ENCODE results near the gene RAMACL.

Gene RAMACL

GRCh38 chr6:166587631-166588413 lies 1.3 kb upstream of the RAMACL start:
- Histone ChIP-seq H3K9ac (ENCODE audit: low read length) (no peak overlapping the region), H3K79me2 (ENCODE audit: insufficient read depth, low read length) (no peaks in the 10 kb centered on the region), H3K4me2 (ENCODE audit: low read length) (peak overlapping the region; percentile 40; the same call in 1 of the 2 replicates)

DNA sequence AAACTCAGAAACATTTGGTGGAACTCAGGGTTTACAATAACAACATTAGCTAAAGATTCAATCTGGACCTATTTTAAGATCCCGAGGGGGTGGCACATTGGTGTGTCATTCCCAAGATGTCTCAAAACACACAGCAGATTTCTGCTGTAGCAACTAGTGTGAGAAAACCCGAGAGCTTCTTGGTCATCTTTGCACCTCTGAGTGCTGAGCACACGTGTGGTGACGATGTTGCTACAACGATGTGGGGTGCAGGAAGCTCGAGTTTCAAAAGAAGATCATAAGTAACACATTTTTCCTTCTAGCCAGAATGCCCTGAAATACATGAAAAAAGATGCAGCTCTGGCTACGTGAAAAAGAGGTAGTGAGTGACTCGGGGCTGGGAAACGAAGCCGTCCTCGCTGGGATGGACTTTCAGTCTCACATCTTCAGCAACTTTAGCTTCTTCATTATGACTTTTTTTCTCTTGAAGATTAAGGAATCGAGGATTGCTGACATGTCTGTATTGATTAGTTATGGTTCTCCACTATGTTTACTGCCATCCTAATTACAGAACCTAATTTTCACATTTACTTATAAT lies 1.5 kb downstream of the RAMACL start:
- no peaks in the 10 kb centered on the region for H3K36me3 ChIP-seq (ENCODE audit: insufficient read depth, low read length)
- no peak overlapping the region for H2AFZ ChIP-seq (ENCODE audit: low read length)
- no peaks in the 10 kb centered on the region for H3K27me3 ChIP-seq (ENCODE audit: insufficient read depth, low read length)
- H3K4me3 ChIP-seq (ENCODE audit: low read depth, low read length, poor library complexity, severe bottlenecking): no peak overlapping the region
- no peaks in the 10 kb centered on the region for H3F3A ChIP-seq (ENCODE audit: insufficient read depth, low read length)
- H3K27ac ChIP-seq (ENCODE audit: low read depth, low read length, poor library complexity, severe bottlenecking): no peak overlapping the region
- no peaks in the 10 kb centered on the region for H3K9me3 ChIP-seq (ENCODE audit: low read length)
- peaks cover 29% of the 10 kb centered on the region for H3K4me1 ChIP-seq (ENCODE audit: insufficient read depth, low read length, severe bottlenecking)
- H3K79me2 ChIP-seq (ENCODE audit: insufficient read depth, low read length): no peaks in the 10 kb centered on the region
- no peak overlapping the region for H3K4me2 ChIP-seq (ENCODE audit: low read length)
- H3K9ac ChIP-seq (ENCODE audit: low read length): no peak overlapping the region
- no peak for TF ChIP-seq CTCF (IDR thresholded peaks at IDR 0.05; ENCODE audit: low read length)
- no peak for TF ChIP-seq EZH2 (IDR thresholded peaks at IDR 0.05; ENCODE audit: borderline replicate concordance, low read length)
- no peaks in the 10 kb centered on the region for H4K20me1 ChIP-seq (ENCODE audit: insufficient read depth, low read length)
- no peaks in the 10 kb centered on the region for H3K9me2 ChIP-seq (ENCODE audit: low read depth, low read length)

More at GRCh38 chr6:166587631-166588413, 1.3 kb upstream of the RAMACL start:
- Histone ChIP-seq H3K9me2 (ENCODE audit: low read depth, low read length) (no peaks in the 10 kb centered on the region), H3K27ac (ENCODE audit: low read depth, low read length, poor library complexity, severe bottlenecking) (peak overlapping the region; percentile 70), H3K27me3 (ENCODE audit: insufficient read depth, low read length) (no peaks in the 10 kb centered on the region), H4K20me1 (ENCODE audit: insufficient read depth, low read length) (no peaks in the 10 kb centered on the region), H3K9me3 (ENCODE audit: low read length) (no peaks in the 10 kb centered on the region), H3K36me3 (ENCODE audit: insufficient read depth, low read length) (no peaks in the 10 kb centered on the region), H2AFZ (ENCODE audit: low read length) (no peak overlapping the region), H3K4me1 (ENCODE audit: insufficient read depth, low read length, severe bottlenecking) (peaks cover 29% of the 10 kb centered on the region), H3K4me3 (ENCODE audit: low read depth, low read length, poor library complexity, severe bottlenecking) (no peak overlapping the region), H3F3A (ENCODE audit: insufficient read depth, low read length) (no peaks in the 10 kb centered on the region)
- TF ChIP-seq CTCF (IDR thresholded peaks at IDR 0.05; ENCODE audit: low read length) (no peak), EZH2 (IDR thresholded peaks at IDR 0.05; ENCODE audit: borderline replicate concordance, low read length) (no peak)

DNA sequence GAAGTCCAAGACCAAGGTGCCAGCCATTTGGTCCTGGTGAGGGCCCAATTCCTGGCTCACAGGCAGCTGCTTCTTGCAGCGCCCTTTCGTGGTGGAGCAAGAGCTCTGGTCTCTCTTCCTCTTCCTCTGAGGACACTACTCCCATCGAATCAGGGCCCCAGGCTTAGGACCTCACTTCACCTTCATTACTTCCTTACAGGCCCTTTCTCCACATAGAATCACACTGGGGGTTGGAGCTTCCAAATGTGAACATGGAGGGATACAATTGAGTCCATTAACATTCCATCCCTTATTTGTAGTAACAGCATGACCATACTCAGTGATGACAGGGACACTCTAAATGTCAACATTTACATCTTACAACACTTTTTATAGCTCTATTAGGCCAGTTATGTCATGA lies 2.3 kb downstream of the RAMACL start:
- Histone ChIP-seq H3K9me3 (ENCODE audit: low read length) (no peaks in the 10 kb centered on the region), H3K27ac (ENCODE audit: low read depth, low read length, poor library complexity, severe bottlenecking) (no peak overlapping the region), H3K4me3 (ENCODE audit: low read depth, low read length, poor library complexity, severe bottlenecking) (no peak overlapping the region), H3K79me2 (ENCODE audit: insufficient read depth, low read length) (no peaks in the 10 kb centered on the region), H2AFZ (ENCODE audit: low read length) (no peak overlapping the region), H3K9me2 (ENCODE audit: low read depth, low read length) (no peaks in the 10 kb centered on the region), H3F3A (ENCODE audit: insufficient read depth, low read length) (no peaks in the 10 kb centered on the region), H3K4me1 (ENCODE audit: insufficient read depth, low read length, severe bottlenecking) (peaks cover 23% of the 10 kb centered on the region), H3K27me3 (ENCODE audit: insufficient read depth, low read length) (no peaks in the 10 kb centered on the region), H3K4me2 (ENCODE audit: low read length) (no peak overlapping the region), H3K9ac (ENCODE audit: low read length) (no peak overlapping the region), H3K36me3 (ENCODE audit: insufficient read depth, low read length) (no peaks in the 10 kb centered on the region), H4K20me1 (ENCODE audit: insufficient read depth, low read length) (no peaks in the 10 kb centered on the region)
- TF ChIP-seq CTCF (IDR thresholded peaks at IDR 0.05; ENCODE audit: low read length): no peak
- no peak for TF ChIP-seq EZH2 (IDR thresholded peaks at IDR 0.05; ENCODE audit: borderline replicate concordance, low read length)

All from OCI-LY1 (cell line).